HS-5 (cell line): Measurements from ENCODE around the gene KRTAP4-5.
"Not testable (repeated sequence)": the region's sequence is repeated elsewhere in the genome, so short reads cannot be mapped to it uniquely, and the experiment has no call there.

ENCODE experiments used
- DNase-seq: peaks from one replicate; pipeline ENCODE4 v3.0.0-alpha.2; 2012; ENCODE audit warnings: low read depth

KRTAP4-5 gene

DNA sequence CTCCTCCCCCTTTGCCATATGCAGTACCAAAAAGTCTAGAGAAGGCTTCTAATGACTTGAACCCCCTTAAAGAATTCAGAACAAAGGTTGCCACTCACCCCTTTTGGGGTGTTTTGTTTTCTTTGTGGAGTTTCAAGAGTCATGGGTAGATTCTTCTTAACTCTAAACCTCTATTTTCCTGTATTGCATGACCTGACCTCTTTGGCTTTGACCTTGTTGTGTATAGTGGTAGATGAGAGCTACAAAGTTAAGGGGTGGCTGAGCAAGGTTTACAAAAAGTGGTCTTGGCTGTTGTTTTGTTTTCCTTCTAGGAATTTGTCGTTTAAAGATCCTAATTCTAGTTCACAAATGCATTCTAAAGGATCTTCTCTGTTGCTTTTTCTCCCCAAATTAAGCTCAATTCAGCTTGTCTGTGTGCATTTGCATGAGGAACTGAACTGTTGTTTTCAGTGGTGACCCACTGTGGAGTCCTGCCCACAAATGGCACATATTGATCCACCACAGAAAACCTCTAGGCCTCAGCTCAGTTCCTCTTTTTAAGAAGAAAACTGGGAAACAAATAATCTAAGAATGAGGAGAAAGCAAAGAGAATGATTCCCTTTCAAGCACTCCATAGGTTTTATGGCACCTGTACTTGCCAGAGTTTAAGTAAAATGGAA is 40.8 kb downstream of the KRTAP4-5 start:
- not testable (repeated sequence) for DNase-seq

DNA sequence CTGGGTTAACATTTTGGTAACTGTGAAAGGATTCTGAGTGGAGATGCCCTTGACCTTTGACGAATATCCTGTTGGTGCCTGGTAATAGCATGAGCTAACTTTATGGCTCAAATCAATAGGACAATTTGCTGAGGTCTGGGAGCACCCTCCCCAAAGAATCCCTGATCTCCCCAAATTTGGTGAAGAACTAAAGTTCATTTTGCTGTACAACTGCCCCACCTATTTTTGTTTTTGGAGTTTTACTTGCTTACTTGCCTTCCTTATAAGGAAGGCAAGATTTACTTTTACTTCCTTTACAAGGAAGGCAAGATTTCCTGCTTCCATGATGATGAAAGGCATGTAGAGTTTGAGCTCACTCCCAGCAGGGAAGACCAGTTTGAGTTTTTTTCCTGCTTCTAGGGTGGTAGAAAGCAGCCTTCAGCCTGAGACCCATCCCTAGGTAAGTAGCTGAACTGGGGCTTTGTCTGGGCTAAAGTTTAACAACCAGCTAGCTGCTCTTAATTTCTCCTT is 41.6 kb downstream of the KRTAP4-5 start:
- no peak for DNase-seq

DNA sequence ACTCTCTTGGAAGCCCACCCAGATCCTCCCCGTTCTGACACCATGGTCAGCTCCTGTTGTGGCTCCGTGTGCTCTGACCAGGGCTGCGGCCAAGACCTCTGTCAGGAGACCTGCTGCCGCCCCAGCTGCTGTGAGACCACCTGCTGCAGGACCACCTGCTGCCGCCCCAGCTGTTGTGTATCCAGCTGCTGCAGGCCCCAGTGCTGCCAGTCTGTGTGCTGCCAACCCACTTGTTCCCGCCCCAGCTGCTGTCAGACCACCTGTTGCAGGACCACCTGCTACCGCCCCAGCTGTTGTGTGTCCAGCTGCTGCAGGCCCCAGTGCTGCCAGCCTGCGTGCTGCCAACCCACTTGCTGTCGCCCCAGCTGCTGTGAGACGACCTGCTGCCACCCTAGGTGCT is 44.3 kb downstream of the KRTAP4-5 start, which contains the start of gene KRTAP4-9:
Gene KRTAP4-9 (plus strand): TSS at position 43 of the 400 bp plus-strand sequence. CDS start 0 bp downstream, at position 43.
- DNase-seq: not testable (repeated sequence)

DNA sequence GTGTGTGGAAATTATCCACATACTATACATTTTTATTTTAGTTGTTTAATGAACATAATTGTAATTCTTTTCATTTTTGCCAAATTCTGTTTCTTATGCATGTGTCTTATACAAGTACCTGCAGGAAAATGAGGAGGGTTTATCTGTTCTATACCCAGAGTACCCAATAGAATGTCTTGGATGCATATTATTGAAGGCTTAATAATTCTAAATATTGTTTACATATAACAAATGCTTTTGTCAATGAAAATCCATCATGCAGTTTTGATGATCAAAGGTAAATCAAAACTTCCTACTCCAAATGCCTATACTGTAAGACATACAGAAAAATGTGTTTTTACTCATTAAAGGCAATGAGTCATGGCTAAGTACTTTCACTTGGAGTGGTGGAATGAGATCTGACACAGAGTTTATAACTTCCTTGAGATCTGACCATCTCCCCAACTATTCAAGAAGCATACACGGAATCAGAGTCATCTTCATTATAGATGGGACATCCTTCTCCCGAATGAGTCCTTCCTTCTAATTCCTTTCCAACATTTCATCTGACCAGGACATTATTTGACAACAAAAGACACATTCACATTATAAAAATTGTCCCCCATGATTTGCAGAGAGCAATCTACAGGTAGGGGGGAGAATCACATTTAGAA is 45.1 kb downstream of the KRTAP4-5 start:
- not testable (repeated sequence) for DNase-seq

DNA sequence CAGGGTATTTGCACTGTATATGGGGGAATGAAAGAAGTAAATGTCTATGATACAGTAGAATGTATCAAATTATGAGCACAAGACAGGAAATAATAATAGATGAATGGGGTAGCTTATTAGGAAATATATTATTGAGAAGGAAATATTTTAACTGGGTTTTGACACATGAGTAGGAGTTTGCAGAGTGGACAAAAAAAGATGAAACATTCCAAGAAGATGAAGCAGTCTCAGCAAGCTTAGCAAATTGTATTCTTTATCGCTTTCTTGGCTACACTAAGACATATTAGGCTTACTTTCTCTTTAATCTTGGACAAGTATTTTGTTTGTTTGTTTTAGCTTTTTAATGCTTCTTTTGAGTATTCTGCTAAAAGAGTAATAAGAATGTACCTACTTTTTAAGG is 45.7 kb downstream of the KRTAP4-5 start:
- DNase-seq: no peak

DNA sequence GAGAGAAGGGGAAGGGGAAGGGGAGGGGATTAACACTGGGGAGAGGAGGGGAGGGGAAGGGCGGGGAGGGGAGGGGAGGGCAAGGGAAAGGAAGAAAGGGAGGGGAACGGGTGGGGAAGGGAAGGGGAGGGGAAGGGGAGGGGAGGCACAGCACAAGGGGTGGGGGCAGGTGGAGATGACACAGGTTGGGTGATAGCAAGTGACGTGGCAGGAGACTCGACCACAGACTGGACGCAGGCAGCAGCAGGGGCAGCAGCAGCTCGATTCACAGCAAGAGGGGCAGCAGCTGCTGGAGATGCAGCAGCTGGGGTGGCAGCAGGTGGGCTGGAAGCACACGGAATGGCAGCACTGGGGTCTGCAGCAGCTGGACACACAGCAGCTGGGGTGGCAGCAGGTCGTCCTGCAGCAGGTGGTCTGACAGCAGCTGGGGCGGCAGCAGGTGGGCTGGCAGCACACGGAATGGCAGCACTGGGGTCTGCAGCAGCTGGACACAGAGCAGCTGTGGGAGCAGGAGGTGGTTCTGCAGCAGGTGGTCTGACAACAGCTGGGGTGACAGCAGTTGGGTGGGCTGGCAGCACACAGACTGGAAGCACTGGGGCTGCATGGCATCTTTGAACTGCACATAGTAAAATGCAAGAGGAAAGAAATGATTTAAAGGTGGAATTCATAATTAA is 47.9 kb downstream of the KRTAP4-5 start, which contains the start of gene KRTAP4-16:
Gene KRTAP4-16 (minus strand): TSS at position 624 of the 674 bp plus-strand sequence. CDS start 0 bp downstream, at position 624.
- no peak for DNase-seq

DNA sequence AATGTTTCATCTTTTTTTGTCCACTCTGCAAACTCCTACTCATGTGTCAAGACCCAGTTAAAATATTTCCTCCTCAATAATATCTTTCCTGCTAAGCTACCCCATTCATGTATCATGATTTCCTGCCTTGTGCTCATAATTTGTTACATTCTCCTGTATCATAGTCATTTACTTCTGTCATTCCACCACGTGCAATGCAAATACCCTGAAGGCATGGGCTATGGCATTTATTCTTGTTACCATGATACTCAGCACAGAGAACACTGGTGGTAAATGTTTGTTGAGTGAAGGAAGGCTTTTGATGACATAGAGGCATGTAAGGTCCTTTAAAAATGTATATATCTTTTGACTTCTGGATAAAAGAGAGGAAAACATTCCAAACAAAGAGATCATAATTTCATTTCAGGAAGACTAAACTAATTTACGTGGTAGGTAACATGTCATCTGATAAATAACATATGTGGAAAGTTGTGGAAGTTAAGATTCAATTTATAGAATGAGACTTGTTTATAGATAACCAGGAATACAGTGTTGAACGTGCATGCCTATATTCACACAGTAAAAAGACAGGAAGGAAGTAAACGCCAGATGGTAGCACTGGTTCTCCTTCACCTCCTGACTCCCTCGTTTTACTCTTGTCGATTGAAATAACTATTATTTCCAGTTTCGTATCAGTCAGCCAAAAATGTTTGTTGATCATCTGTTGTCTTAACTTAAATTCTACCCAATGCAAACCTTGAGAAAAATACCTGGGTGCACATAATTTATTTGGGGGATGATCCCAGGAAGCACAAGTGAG is 49.7 kb downstream of the KRTAP4-5 start:
- peak; percentile 79 for DNase-seq
